Measurements from ENCODE around the gene SVEP1.
"Not testable (repeated sequence)": the region's sequence is repeated elsewhere in the genome, so short reads cannot be mapped to it uniquely, and the experiment has no call there.

SVEP1 gene

DNA sequence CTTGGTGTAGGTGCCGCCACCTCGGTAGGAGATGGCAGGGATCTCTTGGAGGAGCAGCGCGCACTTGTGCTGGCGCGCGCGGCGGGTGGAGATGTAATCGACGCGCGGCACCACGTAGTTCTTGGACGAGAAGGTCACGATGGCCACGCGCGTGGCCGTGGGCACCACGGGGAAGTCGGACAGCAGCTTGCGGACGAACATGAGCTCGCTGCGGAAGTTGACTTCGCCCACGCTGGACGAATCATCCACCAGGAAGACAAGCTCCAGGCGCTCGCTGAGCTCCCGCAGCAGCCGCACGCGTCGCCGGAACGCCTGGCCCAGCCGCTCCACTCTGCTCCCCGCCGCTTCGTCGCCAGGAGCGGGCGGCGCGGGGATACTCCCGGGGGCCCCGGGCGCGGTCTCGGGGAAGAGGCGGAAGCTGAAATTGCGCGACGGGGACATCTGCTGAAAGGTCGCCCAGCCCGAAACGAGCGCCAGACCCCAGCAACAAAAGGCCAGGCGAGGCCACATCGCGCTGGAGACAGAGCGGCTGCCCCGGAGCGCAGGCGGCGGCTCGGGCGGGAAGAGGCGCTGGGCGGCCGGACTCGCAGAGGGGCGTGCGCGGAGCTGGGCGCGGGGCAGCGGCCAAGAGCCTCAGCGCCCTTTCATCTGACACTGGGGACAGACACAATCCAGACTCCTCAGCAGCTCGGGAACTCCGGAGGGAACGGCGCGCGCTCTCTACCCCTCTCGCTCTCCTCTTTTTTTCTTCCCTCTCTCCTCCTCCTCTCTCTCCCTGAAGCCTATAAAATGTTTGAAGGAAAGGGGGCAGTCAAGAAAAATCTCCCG is at the start of gene SVEP1:
Gene SVEP1 (minus strand): TSS at position 708 of the 828 bp plus-strand sequence. CDS start 198 bp downstream, at position 510.
- no peak for DNase-seq

DNA sequence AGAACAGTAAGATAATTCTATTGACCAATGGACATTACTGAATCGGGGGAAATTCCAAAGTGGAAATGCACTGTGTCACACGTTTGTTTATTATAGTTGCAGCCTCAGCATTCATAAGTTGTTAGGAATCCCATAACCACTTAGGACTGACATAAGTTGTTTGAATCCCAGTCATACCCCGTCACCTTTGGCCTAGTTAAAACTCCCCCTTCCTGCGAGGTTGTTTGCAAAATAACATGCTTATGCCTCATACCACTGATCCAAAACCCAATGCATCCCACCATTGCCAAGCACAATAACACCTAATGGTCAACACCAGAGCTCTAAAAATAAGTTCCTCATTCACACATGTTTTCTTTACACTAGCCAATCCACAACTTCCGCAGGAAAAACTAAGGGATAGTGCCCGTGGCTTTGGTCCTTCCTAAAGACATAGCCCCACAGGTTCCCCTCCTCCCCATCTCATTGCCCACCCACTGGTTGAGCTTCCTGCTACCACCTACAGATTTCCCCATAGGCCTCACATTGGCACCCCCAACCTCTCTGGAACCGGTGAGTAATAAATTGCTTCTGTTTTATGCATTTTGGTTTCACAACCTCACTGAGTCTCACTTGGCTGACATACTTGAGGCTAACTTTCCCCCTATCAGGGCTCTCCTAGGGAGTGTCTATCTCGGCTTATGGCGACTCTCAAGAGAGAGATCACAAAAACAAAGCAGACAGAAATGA is 46.7 kb upstream of the SVEP1 start:
- no peak for DNase-seq

DNA sequence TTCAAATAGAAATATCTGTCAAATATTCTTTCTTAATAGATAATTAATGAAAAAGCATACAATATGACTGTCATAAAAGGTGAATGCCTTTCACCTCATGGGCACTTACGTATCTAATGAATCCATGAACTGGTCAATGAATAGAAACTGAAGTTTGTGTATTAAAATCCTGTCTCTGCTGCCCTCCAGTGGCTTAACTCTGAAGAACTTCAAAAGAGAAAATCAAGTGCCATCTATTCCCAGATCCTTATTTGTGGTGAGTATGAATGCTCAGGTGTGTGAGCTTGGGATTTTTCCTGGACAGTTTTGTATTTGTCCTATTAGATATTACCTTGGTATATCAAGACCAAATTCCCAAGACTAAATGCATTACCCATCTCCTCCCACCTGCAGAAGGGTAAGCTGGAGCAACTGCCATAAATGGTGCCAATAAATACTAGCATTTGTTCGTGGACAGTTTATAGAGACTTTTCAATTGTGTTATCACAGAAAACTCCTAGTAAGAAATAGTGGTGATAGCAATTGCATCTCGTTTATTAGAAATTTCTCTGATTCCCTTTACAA is 44.0 kb upstream of the SVEP1 start:
- no peak for DNase-seq

- no peak for DNase-seq
These were observed 42.8 kb upstream of the SVEP1 start for GRCh38 chr9:110622368-110622767.

- DNase-seq = no peak
These were observed 41.2 kb upstream of the SVEP1 start for GRCh38 chr9:110620726-110621125.

- DNase-seq = no peak
These were observed 40.3 kb upstream of the SVEP1 start for GRCh38 chr9:110619831-110620230.

DNA sequence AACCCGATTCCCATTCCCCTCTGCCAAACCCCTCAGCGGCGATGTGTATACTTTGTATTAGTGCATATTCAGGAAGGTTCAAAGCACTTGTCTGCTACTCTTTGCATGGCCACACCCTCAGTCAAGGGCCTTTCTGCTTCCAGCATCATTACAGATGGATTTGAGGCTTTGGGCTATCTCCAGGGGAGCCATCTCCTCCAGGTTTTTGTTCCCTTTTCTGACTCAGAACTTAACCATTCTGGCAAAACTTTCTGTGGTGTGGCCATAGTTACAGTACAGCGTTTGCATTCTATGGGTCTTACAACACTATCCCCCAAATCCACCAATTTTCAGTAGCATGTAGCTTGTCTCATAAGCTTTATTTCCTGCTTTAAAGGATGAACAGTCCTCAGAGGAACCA is 36.0 kb upstream of the SVEP1 start:
- DNase-seq = no peak

- not testable (repeated sequence) for DNase-seq
These were observed 35.0 kb upstream of the SVEP1 start for GRCh38 chr9:110614576-110614975.

GRCh38 chr9:110606179-110606790 is 26.7 kb upstream of the SVEP1 start:
- no peak for DNase-seq

DNA sequence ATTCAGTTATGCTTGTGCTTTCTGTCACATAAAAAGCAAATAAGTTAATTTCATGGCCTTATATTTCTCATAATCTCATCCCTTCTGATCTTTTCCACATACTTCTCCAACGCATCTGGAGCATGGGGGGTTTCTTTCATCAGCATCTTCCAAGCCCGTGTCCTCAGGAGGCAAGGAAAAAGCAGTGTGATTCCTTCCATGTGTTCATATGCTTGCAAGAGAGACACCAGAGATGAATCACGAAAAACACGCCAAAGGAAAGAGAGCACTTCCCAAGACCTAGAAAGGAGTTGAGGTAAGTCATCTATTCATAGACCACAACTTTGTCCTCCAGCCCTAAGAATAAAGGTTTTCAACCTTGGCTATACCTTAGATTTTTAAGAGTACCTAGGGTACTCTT is 26.0 kb upstream of the SVEP1 start:
- DNase-seq = no peak

- DNase-seq = no peak
These were observed 24.6 kb upstream of the SVEP1 start for GRCh38 chr9:110604171-110604601.

GRCh38 chr9:110602281-110602680 is 22.7 kb upstream of the SVEP1 start:
- no peak for DNase-seq

- DNase-seq = no peak
These were observed 21.6 kb upstream of the SVEP1 start for GRCh38 chr9:110601098-110601497.

DNA sequence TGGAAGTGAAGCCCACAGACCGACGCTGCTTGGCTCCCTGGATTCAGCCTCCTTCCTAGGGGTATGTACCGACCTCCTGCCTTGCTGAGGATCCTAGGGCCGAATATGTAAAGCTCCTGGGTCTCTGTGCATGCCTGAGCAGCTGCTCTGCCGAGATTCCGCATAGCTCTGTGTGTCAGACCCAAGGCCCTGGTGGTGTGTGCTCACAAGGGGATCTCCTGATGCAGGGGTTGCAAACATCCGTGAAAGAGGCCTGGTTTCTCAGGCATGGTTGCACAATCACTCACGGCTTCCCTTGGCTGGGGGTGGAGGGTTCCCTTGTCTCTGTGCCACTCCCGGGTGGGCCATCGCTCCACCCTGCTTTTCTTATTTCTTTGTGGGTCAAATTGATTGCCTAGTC is 19.9 kb upstream of the SVEP1 start:
- no peak for DNase-seq

DNA sequence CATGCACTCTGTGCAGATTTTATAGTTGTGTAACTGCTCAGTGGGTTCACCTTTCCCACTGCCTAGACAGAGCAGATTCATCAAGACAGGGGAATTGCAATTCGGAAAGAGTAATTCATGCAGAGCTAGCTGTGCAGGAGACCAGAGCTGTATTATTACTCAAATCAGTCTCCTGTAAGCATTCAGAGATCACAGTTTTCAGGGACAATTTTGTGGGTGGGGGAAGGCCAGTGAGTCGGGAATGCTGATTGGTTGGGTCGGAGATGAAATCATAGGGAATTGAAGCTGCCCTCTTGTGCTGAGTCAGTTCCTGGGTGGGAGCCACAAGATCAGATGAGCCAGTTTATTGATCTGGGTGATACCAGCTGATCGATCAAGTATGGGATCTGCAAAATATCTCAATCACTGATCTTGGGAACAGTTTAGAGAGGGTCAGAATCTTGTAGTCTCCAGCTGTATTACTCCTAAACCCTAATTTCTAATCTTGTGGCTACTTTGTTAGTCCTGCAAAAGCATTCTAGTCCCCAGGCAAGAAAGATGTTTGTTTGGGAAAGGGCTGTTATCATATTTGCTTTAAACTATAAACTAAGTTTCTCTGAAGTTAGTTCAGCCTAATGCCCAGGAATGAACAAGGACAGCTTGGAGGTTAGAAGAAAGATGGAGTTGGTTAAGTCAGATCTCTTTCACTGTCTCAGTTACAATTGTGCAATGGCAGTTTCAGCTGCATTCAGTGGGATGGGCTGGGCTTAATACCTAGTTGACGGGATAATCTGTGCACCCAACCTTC is 12.7 kb upstream of the SVEP1 start:
- DNase-seq = no peak

GRCh38 chr9:110591526-110591925 is 12.0 kb upstream of the SVEP1 start:
- no peak for DNase-seq

GRCh38 chr9:110590816-110591215 is 11.3 kb upstream of the SVEP1 start:
- no peak for DNase-seq

DNA sequence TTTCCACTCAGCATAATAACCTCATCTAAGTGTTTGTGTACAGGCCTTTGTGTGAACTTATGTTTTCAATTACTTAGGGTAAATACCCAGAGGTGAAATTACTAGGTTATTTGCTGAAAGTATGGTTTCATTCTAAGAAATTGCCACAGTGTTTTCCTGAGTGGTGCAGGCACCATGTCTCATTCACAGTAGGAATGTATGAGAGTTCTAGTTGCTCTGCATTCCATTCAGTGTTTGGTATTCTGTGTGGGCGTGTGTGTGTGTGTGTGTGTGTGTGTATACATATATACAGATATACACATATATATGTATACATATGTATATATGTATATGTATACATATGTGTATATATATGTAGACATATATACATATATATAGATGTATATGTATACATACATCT is 8.8 kb upstream of the SVEP1 start:
- DNase-seq = no peak

DNA sequence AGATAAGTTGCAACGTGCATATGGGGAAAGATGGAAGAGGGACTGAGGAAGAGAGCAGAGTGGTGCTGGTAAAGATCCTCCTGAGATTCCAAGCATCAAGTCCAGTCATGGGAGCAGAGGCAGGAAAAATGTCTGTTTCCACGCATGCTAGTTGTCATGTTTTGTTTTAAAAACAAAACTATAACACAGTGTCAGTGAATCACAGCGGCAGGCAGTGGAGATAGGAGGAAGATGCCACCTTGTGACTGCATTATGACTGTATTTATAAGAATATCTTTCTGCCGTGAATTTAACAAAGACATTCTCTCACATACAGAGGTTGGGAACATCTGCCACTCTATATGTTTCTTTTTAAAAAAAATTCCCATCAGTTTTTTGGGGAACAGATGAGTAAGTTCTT is 3.7 kb upstream of the SVEP1 start:
- no peak for DNase-seq

DNA sequence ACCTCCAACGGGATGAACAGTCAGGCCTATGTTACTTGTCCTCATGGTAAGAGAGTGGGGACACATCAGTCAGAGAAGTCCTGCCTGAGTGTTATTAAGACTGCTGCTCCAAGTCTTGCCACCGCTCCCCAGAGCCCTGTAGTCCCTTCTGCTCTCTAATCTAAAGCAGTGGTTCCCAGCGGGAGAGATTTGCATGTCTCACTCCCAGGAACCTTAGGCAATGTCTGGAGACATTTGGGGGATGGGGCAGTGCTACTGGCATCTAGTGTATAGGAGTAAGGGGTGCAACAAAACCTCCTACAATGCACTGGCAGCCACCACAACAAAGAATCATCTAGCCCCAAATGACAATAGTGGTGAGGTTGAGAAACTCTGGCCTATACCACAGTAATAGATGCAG is 2.6 kb upstream of the SVEP1 start:
- DNase-seq = no peak

- no peak for DNase-seq
These were observed 1.3 kb upstream of the SVEP1 start for GRCh38 chr9:110580850-110581249.

DNA sequence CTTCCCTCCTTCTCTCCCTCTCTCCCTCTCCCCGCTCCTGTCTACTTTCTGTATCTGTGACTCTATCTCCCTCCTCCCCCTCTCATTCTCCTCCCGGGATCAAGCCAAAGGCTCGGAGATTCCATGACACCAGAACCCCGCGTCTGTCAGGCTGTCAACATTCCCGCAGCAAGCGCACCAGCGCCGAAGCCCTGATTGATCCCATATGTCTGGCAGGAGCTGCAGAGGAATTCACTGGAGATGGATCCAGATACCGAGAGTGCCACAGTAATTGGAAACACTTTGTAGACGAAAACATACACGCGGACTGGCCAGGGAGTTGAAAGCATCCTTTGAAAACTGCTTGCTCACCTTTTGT is 300 bp upstream of the SVEP1 start:
- DNase-seq = no peak

DNA sequence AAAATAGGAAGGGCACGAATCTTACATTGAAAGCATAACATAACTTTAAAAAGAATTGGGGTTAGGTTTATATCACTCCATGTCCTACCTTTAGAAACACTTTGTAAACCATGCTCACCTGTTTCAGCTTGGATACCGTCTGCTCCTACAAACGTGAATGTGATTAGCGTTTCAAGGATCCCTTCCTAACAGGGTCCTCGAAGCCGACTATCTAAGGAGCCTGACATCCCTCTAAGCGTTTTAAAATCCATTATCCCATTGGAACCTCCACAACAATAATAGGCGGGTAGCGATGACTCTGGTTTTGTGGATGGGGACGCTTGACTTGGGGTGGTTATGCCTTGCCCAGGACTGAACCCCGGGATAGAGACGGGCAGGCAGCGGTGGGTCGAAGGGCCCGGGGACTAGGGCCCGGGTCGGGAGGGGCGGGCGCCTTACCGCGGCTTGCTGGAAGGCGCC is 937 bp downstream of the SVEP1 start:
- no peak for DNase-seq

All from SIG-M5 (cell line).